IMR-90 (cell line): ENCODE results near the gene CALD1.

Experiments
- BHLHE40 ChIP-seq: fragments of 150-350 bp; IDR thresholded peaks from 2 replicates; pipeline ENCODE4 v1.6.1; 2016; ENCODE audit warnings: mild to moderate bottlenecking, low read depth, low read length
- CEBPB ChIP-seq: IDR thresholded peaks from 2 replicates; pipeline ENCODE4 v1.6.1; 2012; ENCODE audit warnings: low read depth, low read length, improper control_type of control experiment
- CHD1 ChIP-seq: IDR thresholded peaks from 2 replicates; pipeline ENCODE4 v1.6.1; 2012; ENCODE audit warnings: low read depth, low read length, improper control_type of control experiment
- MAFK ChIP-seq: IDR thresholded peaks from 2 replicates; pipeline ENCODE4 v1.6.1; 2012; ENCODE audit warnings: low read depth, low read length, improper control_type of control experiment
- NFE2L2 ChIP-seq: fragments of 150-350 bp; IDR thresholded peaks from 2 replicates; pipeline ENCODE4 v1.6.1; 2016; ENCODE audit warnings: low read depth, mild to moderate bottlenecking, low read length
- POLR2A ChIP-seq: IDR thresholded peaks from 2 replicates; pipeline ENCODE4 v1.6.1; 2012; ENCODE audit warnings: mild to moderate bottlenecking, low read depth, low read length
- RAD21 ChIP-seq: IDR thresholded peaks from 2 replicates; pipeline ENCODE4 v1.6.1; 2012; ENCODE audit warnings: low read length, improper control_type of control experiment
- RCOR1 ChIP-seq: IDR thresholded peaks from 2 replicates; pipeline ENCODE4 v1.6.1; 2012; ENCODE audit warnings: mild to moderate bottlenecking, low read length, improper control_type of control experiment; ENCODE audit not compliant: insufficient replicate concordance
- RFX5 ChIP-seq: IDR thresholded peaks from 2 replicates; pipeline ENCODE4 v1.8.0; 2012; ENCODE audit warnings: low read depth, mild to moderate bottlenecking, low read length, moderate library complexity
- SMC3 ChIP-seq: fragments of 150-350 bp; IDR thresholded peaks from 2 replicates; pipeline ENCODE4 v1.6.1; 2016; ENCODE audit warnings: low read depth, mild to moderate bottlenecking, antibody characterized with exemption, low read length, moderate library complexity
- TF ChIP-seq, protein P1 (sequence below): conservative IDR thresholded peaks from 2 replicates; pipeline ENCODE4 v1.5.1; 2012; ENCODE audit warnings: mild to moderate bottlenecking, low read depth, low read length, improper control_type of control experiment

DNA sequence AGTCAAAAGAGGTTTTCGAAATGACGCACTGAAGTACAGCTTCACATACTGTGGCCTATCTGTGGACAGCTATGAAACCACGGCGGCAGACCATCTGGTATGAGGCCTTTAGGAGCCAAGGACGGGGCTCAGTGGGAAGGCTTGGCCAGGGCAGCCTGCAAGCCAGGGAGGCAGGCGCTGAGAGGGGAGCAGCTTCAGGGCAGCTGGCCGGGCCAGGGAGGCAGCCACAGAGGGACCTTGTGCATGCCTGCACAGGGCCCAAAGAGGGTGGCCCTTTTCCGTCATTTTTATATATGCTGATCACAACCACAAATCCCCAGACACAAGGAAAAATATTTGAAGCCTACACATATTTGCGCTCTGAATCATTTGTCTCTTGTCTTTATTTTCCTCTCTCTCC is 13.5 kb downstream of the CALD1 start:
- TF ChIP-seq POLR2A: no peak
- TF ChIP-seq, protein P1, sequence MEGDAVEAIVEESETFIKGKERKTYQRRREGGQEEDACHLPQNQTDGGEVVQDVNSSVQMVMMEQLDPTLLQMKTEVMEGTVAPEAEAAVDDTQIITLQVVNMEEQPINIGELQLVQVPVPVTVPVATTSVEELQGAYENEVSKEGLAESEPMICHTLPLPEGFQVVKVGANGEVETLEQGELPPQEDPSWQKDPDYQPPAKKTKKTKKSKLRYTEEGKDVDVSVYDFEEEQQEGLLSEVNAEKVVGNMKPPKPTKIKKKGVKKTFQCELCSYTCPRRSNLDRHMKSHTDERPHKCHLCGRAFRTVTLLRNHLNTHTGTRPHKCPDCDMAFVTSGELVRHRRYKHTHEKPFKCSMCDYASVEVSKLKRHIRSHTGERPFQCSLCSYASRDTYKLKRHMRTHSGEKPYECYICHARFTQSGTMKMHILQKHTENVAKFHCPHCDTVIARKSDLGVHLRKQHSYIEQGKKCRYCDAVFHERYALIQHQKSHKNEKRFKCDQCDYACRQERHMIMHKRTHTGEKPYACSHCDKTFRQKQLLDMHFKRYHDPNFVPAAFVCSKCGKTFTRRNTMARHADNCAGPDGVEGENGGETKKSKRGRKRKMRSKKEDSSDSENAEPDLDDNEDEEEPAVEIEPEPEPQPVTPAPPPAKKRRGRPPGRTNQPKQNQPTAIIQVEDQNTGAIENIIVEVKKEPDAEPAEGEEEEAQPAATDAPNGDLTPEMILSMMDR: no peak
- no peak for TF ChIP-seq RAD21
- no peak for TF ChIP-seq SMC3
- no peak for TF ChIP-seq RFX5
- TF ChIP-seq BHLHE40: no peak
- TF ChIP-seq MAFK: no peak
- TF ChIP-seq NFE2L2: no peak
- TF ChIP-seq RCOR1: no peak
- TF ChIP-seq CHD1: no peak
- TF ChIP-seq CEBPB: no peak
